ENCODE measurements around the gene TFDP2. TPM values are rescaled to one million over a fixed set of nuclear protein-coding genes. Genes with fewer than 3 reads are reported as not detected.

TFDP2 gene
- total and polyA plus RNA-seq, 2 of the 8 experiments (the other 6 are each of a cell fraction or from before 2014, with no cell fraction given): 41.1 to 119 TPM

GRCh38 chr3:141933421-141934300 lies 215.7 kb downstream of the TFDP2 start (continued):
- no peak for TF ChIP-seq SUZ12 (IDR thresholded peaks at IDR 0.05; ENCODE audit: low read length)
- TF ChIP-seq ATF3 (IDR thresholded peaks at IDR 0.05; ENCODE audit: insufficient read depth, low read depth, low read length): no peak
- TF ChIP-seq BACH1 (IDR thresholded peaks at IDR 0.05; ENCODE audit: low read length): no peak

All from H1 (cell line).